Karpas-422 (cell line): ENCODE results near the gene SCN5A. TPM values are rescaled to one million over a fixed set of nuclear protein-coding genes. Genes with fewer than 3 reads are reported as not detected.

ENCODE experiments used
- DNase-seq: peaks from one replicate; pipeline ENCODE4 v3.0.0-alpha.2; 2015
- H2AFZ ChIP-seq: fragments of 200-600 bp; sonication (generic); 2 replicates; pipeline ENCODE4 v1.6.1; 2014; ENCODE audit warnings: antibody characterized with exemption, low read length, mixed read lengths
- H3K27ac ChIP-seq: fragments of 200-600 bp; sonication (generic); 2 replicates; pipeline ENCODE4 v1.5.1; 2014; ENCODE audit warnings: mild to moderate bottlenecking, low read length, moderate library complexity
- H3K27me3 ChIP-seq: fragments of 200-600 bp; sonication (generic); 2 replicates; pipeline ENCODE4 v1.6.1; 2014; ENCODE audit warnings: low read length, mixed read lengths
- H3K36me3 ChIP-seq: fragments of 200-600 bp; sonication (generic); 2 replicates; pipeline ENCODE4 v1.6.1; 2014; ENCODE audit warnings: low read length, mixed read lengths; ENCODE audit not compliant: insufficient read depth
- H3K4me1 ChIP-seq: fragments of 200-600 bp; sonication (generic); 2 replicates; pipeline ENCODE4 v1.6.1; 2014; ENCODE audit warnings: mild to moderate bottlenecking, low read length, mixed read lengths
- H3K4me2 ChIP-seq: fragments of 200-600 bp; sonication (generic); 2 replicates; pipeline ENCODE4 v1.6.1; 2014; ENCODE audit warnings: low read length, low read depth, mild to moderate bottlenecking; ENCODE audit not compliant: poor library complexity, severe bottlenecking
- H3K4me3 ChIP-seq: fragments of 200-600 bp; sonication (generic); 2 replicates; pipeline ENCODE4 v1.5.1; 2014; ENCODE audit warnings: mild to moderate bottlenecking, antibody characterized with exemption, low read length, mixed read lengths
- H3K79me2 ChIP-seq: fragments of 200-600 bp; sonication (generic); 2 replicates; pipeline ENCODE4 v1.6.1; 2014; ENCODE audit warnings: mild to moderate bottlenecking, low read length, mixed read lengths
- H3K9ac ChIP-seq: fragments of 200-600 bp; sonication (generic); 2 replicates; pipeline ENCODE4 v1.6.0; 2014; ENCODE audit warnings: low read length
- H3K9me2 ChIP-seq: fragments of 200-600 bp; sonication (generic), shearing (Covaris generic); replicated peaks from 2 replicates; pipeline ENCODE4 v1.6.0; 2014; ENCODE audit warnings: mild to moderate bottlenecking, low read length, moderate library complexity; ENCODE audit not compliant: insufficient read depth
- H3K9me3 ChIP-seq: fragments of 300-700, 200-600 bp; sonication (generic); 2 replicates; pipeline ENCODE4 v1.6.1; 2014; ENCODE audit warnings: low read length, mixed read lengths
- H4K20me1 ChIP-seq: fragments of 200-600 bp; sonication (generic); 2 replicates; pipeline ENCODE4 v1.6.1; 2014; ENCODE audit warnings: mild to moderate bottlenecking, antibody characterized with exemption, low read length, low read depth; ENCODE audit not compliant: insufficient read depth
- total RNA-seq: library from RNA; depleted of rRNA; stranded (reverse); fragments of >200 nt; shearing (Covaris generic); gene quantifications from 2 replicates; pipeline ENCODE4 v1.2.3, GENCODE V29; 2014; ENCODE audit warnings: low replicate concordance; rRNA removed

Gene SCN5A
- total RNA-seq: not detected in 2 replicates

- no peaks in the 10 kb centered on the region for H3K9me3 ChIP-seq
- DNase-seq: peak; percentile 67
- no peaks in the 10 kb centered on the region for H3K36me3 ChIP-seq
- H3K4me3 ChIP-seq: no peak within 1 kb of the TSS
- H3K27me3 ChIP-seq: no peaks in the 10 kb centered on the region
- H3K4me1 ChIP-seq: peaks cover 2% of the 10 kb centered on the region; the same call in 1 of the 2 replicates
- H2AFZ ChIP-seq: no peak within 1 kb of the TSS
- no peak within 1 kb of the TSS for H3K27ac ChIP-seq
- H3K79me2 ChIP-seq: no peaks in the 10 kb centered on the region
- no peaks in the 10 kb centered on the region for H4K20me1 ChIP-seq
- H3K9me2 ChIP-seq: no peaks in the 10 kb centered on the region
- no peak within 1 kb of the TSS for H3K9ac ChIP-seq
- peak within 1 kb of the TSS; percentile 45 for H3K4me2 ChIP-seq
These were observed at the start of gene SCN5A for GRCh38 chr3:38649500-38650247. Gene SCN5A, minus strand, starts transcription at chr3:38649687. Its CDS starts 16,380 bp downstream, at chr3:38633307.

GRCh38 chr3:38698760-38699159 is 49.3 kb upstream of the SCN5A start:
- no peak overlapping the region for H3K9ac ChIP-seq
- no peak overlapping the region for H2AFZ ChIP-seq
- no peaks in the 10 kb centered on the region for H3K36me3 ChIP-seq
- no peak overlapping the region for H3K27ac ChIP-seq
- H3K9me2 ChIP-seq: no peaks in the 10 kb centered on the region
- no peak overlapping the region for H3K4me3 ChIP-seq
- no peaks in the 10 kb centered on the region for H4K20me1 ChIP-seq
- no peak for DNase-seq
- no peaks in the 10 kb centered on the region for H3K27me3 ChIP-seq
- H3K9me3 ChIP-seq: no peaks in the 10 kb centered on the region
- no peaks in the 10 kb centered on the region for H3K79me2 ChIP-seq
- H3K4me2 ChIP-seq: no peak overlapping the region
- no peaks in the 10 kb centered on the region for H3K4me1 ChIP-seq

- no peaks in the 10 kb centered on the region for H3K9me3 ChIP-seq
- no peak overlapping the region for H3K4me3 ChIP-seq
- H3K79me2 ChIP-seq: no peaks in the 10 kb centered on the region
- no peak for DNase-seq
- no peak overlapping the region for H2AFZ ChIP-seq
- H3K27ac ChIP-seq: no peak overlapping the region
- no peaks in the 10 kb centered on the region for H3K9me2 ChIP-seq
- no peaks in the 10 kb centered on the region for H3K4me1 ChIP-seq
- H3K4me2 ChIP-seq: no peak overlapping the region
- H3K27me3 ChIP-seq: no peaks in the 10 kb centered on the region
- H3K9ac ChIP-seq: no peak overlapping the region
- H3K36me3 ChIP-seq: no peaks in the 10 kb centered on the region
- H4K20me1 ChIP-seq: no peaks in the 10 kb centered on the region
These were observed 48.6 kb upstream of the SCN5A start for GRCh38 chr3:38698061-38698460.

GRCh38 chr3:38696034-38696433 is 46.5 kb upstream of the SCN5A start:
- Histone ChIP-seq H3K79me2 (no peaks in the 10 kb centered on the region), H3K4me2 (no peak overlapping the region), H3K36me3 (no peaks in the 10 kb centered on the region), H3K27me3 (no peaks in the 10 kb centered on the region), H3K4me3 (no peak overlapping the region), H3K9me2 (no peaks in the 10 kb centered on the region), H3K4me1 (no peaks in the 10 kb centered on the region), H3K27ac (no peak overlapping the region), H4K20me1 (no peaks in the 10 kb centered on the region), H3K9me3 (no peaks in the 10 kb centered on the region), H2AFZ (no peak overlapping the region), H3K9ac (no peak overlapping the region)
- DNase-seq: no peak

- no peaks in the 10 kb centered on the region for H3K27me3 ChIP-seq
- no peaks in the 10 kb centered on the region for H3K4me1 ChIP-seq
These were observed 40.7 kb upstream of the SCN5A start for GRCh38 chr3:38690185-38690584.

GRCh38 chr3:38689774-38690173 is 40.3 kb upstream of the SCN5A start:
- Histone ChIP-seq H3K9ac (no peak overlapping the region), H3K9me3 (no peaks in the 10 kb centered on the region)

More at GRCh38 chr3:38690185-38690584, 40.7 kb upstream of the SCN5A start:
- Histone ChIP-seq H3K4me3 (no peak overlapping the region), H3K36me3 (no peaks in the 10 kb centered on the region), H3K4me2 (no peak overlapping the region), H3K9me3 (no peaks in the 10 kb centered on the region), H2AFZ (no peak overlapping the region), H3K27ac (no peak overlapping the region), H3K9me2 (no peaks in the 10 kb centered on the region), H3K9ac (no peak overlapping the region), H4K20me1 (no peaks in the 10 kb centered on the region), H3K79me2 (no peaks in the 10 kb centered on the region)
- DNase-seq: no peak

GRCh38 chr3:38689346-38689745 is 39.9 kb upstream of the SCN5A start:
- Histone ChIP-seq H3K9me2 (no peaks in the 10 kb centered on the region), H2AFZ (no peak overlapping the region), H3K27me3 (no peaks in the 10 kb centered on the region), H3K9me3 (no peaks in the 10 kb centered on the region), H4K20me1 (no peaks in the 10 kb centered on the region), H3K4me3 (no peak overlapping the region), H3K36me3 (no peaks in the 10 kb centered on the region), H3K4me1 (no peaks in the 10 kb centered on the region), H3K79me2 (no peaks in the 10 kb centered on the region), H3K9ac (no peak overlapping the region), H3K27ac (no peak overlapping the region), H3K4me2 (no peak overlapping the region)
- no peak for DNase-seq

More at GRCh38 chr3:38689774-38690173, 40.3 kb upstream of the SCN5A start:
- Histone ChIP-seq H4K20me1 (no peaks in the 10 kb centered on the region), H3K27me3 (no peaks in the 10 kb centered on the region), H3K4me1 (no peaks in the 10 kb centered on the region), H3K36me3 (no peaks in the 10 kb centered on the region), H3K4me2 (no peak overlapping the region), H3K27ac (no peak overlapping the region), H3K79me2 (no peaks in the 10 kb centered on the region), H2AFZ (no peak overlapping the region), H3K9me2 (no peaks in the 10 kb centered on the region), H3K4me3 (no peak overlapping the region)
- DNase-seq: no peak

- H2AFZ ChIP-seq: no peak overlapping the region
These were observed 37.8 kb upstream of the SCN5A start for GRCh38 chr3:38687321-38687720.

More at GRCh38 chr3:38687321-38687720, 37.8 kb upstream of the SCN5A start:
- H4K20me1 ChIP-seq: no peaks in the 10 kb centered on the region
- H3K4me1 ChIP-seq: no peaks in the 10 kb centered on the region
- no peaks in the 10 kb centered on the region for H3K79me2 ChIP-seq
- H3K27ac ChIP-seq: no peak overlapping the region
- no peaks in the 10 kb centered on the region for H3K36me3 ChIP-seq
- DNase-seq: no peak
- H3K9me2 ChIP-seq: no peaks in the 10 kb centered on the region
- H3K4me3 ChIP-seq: no peak overlapping the region
- no peak overlapping the region for H3K4me2 ChIP-seq
- H3K27me3 ChIP-seq: no peaks in the 10 kb centered on the region
- H3K9me3 ChIP-seq: no peaks in the 10 kb centered on the region
- H3K9ac ChIP-seq: no peak overlapping the region
